H1 (cell line): ENCODE measurements around the gene AQP6. TPM values are rescaled to one million over a fixed set of nuclear protein-coding genes. Genes with fewer than 3 reads are reported as not detected.

Source experiments
- CTCF ChIA-PET: fragments of 300-600 bp; sonication (Branson Sonifier 250); formaldehyde crosslinking; loops from one replicate; lab custom pipeline; 2021; ENCODE audit not compliant: partially characterized antibody; lab: Charles Lee
- POLR2A ChIA-PET: fragments of 300-600 bp; sonication (Branson Sonifier 250); formaldehyde crosslinking; loops from one replicate; lab custom pipeline; 2021; ENCODE audit warnings: inconsistent platforms; ENCODE audit not compliant: partially characterized antibody; lab: Charles Lee
- DNase-seq, 2 experiments: peaks; one replicate each; pipeline versions ENCODE4 v3.0.0 to v3.0.0-alpha.2; 2010 to 2022; ENCODE audit warnings: low spot score in 2 of 2, low read depth in 1 of 2, mixed read lengths in 1 of 2
- FAIRE-seq: peaks from 2 replicates; lab custom pipeline; 2011; peaks lifted over from hg19 to GRCh38; lab: Jason Lieb, UNC
- H2AFZ ChIP-seq: 2 replicates; pipeline ENCODE4 v1.8.1; 2012; ENCODE audit warnings: low read length, inconsistent platforms
- H2AK5ac ChIP-seq: 2 replicates; pipeline ENCODE4 v1.6.1; 2013; ENCODE audit warnings: low read depth, low read length
- H2BK120ac ChIP-seq: replicated peaks from 2 replicates; pipeline ENCODE3; 2013; ENCODE audit warnings: low read depth, low read length, inconsistent platforms
- H2BK12ac ChIP-seq: 2 replicates; pipeline ENCODE4 v1.6.1; 2013; ENCODE audit warnings: low read depth, low read length
- H2BK15ac ChIP-seq: 2 replicates; pipeline ENCODE4 v1.6.1; 2013; ENCODE audit warnings: low read length
- H2BK20ac ChIP-seq: 2 replicates; pipeline ENCODE4 v1.6.1; 2013; ENCODE audit warnings: low read length
- H2BK5ac ChIP-seq: 2 replicates; pipeline ENCODE4 v1.6.1; 2013; ENCODE audit warnings: low read depth, low read length
- H3K14ac ChIP-seq: 2 replicates; pipeline ENCODE4 v1.6.1; 2013; ENCODE audit warnings: inconsistent platforms; ENCODE audit not compliant: insufficient read length
- H3K18ac ChIP-seq: 2 replicates; pipeline ENCODE4 v1.6.1; 2013; ENCODE audit warnings: low read length; ENCODE audit errors: extremely low read depth
- H3K23ac ChIP-seq: 2 replicates; pipeline ENCODE4 v1.6.1; 2013; ENCODE audit warnings: inconsistent platforms; ENCODE audit not compliant: insufficient read length
- H3K23me2 ChIP-seq: 2 replicates; pipeline ENCODE4 v1.6.1; 2013; ENCODE audit warnings: low read depth, low read length
- H3K27ac ChIP-seq: 2 replicates; pipeline ENCODE4 v1.6.1; 2011; ENCODE audit warnings: low read depth, low read length, inconsistent platforms
- H3K27me3 ChIP-seq, 4 experiments: replicated peaks in 1 of 4; 1 replicate in 1 of 4; 2 replicates in 3 of 4; pipeline versions ENCODE4 v1.6.1 to v1.8.1; 2011 to 2013; ENCODE audit warnings: low read length in 3 of 4, mild to moderate bottlenecking in 3 of 4, inconsistent platforms in 2 of 4, mixed read lengths in 2 of 4, moderate library complexity in 1 of 4; ENCODE audit not compliant: control insufficient read depth in 3 of 4, insufficient read depth in 3 of 4; ENCODE audit errors: extremely low read depth in 1 of 4
- H3K36me3 ChIP-seq, 4 experiments: 2 replicates each; pipeline versions ENCODE4 v1.6.1 to v1.8.1; 2011 to 2013; ENCODE audit warnings: mild to moderate bottlenecking in 4 of 4, low read length in 3 of 4, moderate library complexity in 2 of 4, control low read depth in 1 of 4, inconsistent platforms in 1 of 4; ENCODE audit not compliant: insufficient read depth in 4 of 4, control insufficient read depth in 2 of 4
- H3K4ac ChIP-seq: replicated peaks from 2 replicates; pipeline ENCODE3; 2013; ENCODE audit warnings: low read length, low read depth, mixed read lengths, inconsistent platforms; ENCODE audit not compliant: insufficient read length
- H3K4me1 ChIP-seq, 4 experiments: replicated peaks in 1 of 4; 1 replicate in 1 of 4; 2 replicates in 3 of 4; pipeline versions ENCODE4 v1.6.1 to v1.8.1; 2011 to 2013; ENCODE audit warnings: low read length in 3 of 4, inconsistent platforms in 2 of 4, mixed read lengths in 1 of 4; ENCODE audit not compliant: insufficient read depth in 4 of 4, control insufficient read depth in 3 of 4
- H3K4me2 ChIP-seq, 2 experiments: 2 replicates each; pipeline versions ENCODE4 v1.6.1 to v1.8.1; 2011 to 2013; ENCODE audit warnings: low read depth in 2 of 2, low read length in 2 of 2, control low read depth in 1 of 2, inconsistent platforms in 1 of 2, mild to moderate bottlenecking in 1 of 2; ENCODE audit not compliant: insufficient read depth in 1 of 2
- H3K4me3 ChIP-seq, 4 experiments: fragments of 200-600, 300-600 bp in 1 of 4; sonication (generic), shearing (Covaris generic), sonication (Bioruptor Twin) in 1 of 4; 2 replicates each; pipeline versions ENCODE4 v1.5.1 to v1.8.1; 2011 to 2016; ENCODE audit warnings: low read length in 4 of 4, low read depth in 3 of 4, control low read depth in 2 of 4, inconsistent platforms in 2 of 4, mild to moderate bottlenecking in 2 of 4, mixed read lengths in 1 of 4, moderate library complexity in 1 of 4; ENCODE audit not compliant: insufficient read depth in 2 of 4; ENCODE audit errors: extremely low read depth in 1 of 4
- H3K56ac ChIP-seq: replicated peaks from 2 replicates; pipeline ENCODE3; 2013; ENCODE audit warnings: low read depth, mild to moderate bottlenecking, mixed read lengths, low read length, inconsistent platforms; ENCODE audit not compliant: insufficient read length
- H3K79me1 ChIP-seq: 2 replicates; pipeline ENCODE4 v1.6.1; 2013; ENCODE audit warnings: low read depth, low read length, control low read depth
- H3K79me2 ChIP-seq, 2 experiments: 2 replicates each; pipeline versions ENCODE4 v1.6.1 to v1.8.1; 2012 to 2013; ENCODE audit warnings: low read length in 2 of 2, mild to moderate bottlenecking in 2 of 2, inconsistent platforms in 1 of 2; ENCODE audit not compliant: insufficient read depth in 2 of 2, control insufficient read depth in 1 of 2
- H3K9ac ChIP-seq, 4 experiments: replicated peaks in 1 of 4; 1 replicate in 1 of 4; 2 replicates in 3 of 4; pipeline versions ENCODE4 v1.6.1 to v1.8.1; 2011 to 2013; ENCODE audit warnings: low read depth in 3 of 4, low read length in 3 of 4, control low read depth in 2 of 4, mild to moderate bottlenecking in 2 of 4, moderate library complexity in 2 of 4, inconsistent platforms in 1 of 4; ENCODE audit errors: extremely low read depth in 1 of 4
- H3K9me3 ChIP-seq, 2 experiments: 2 replicates each; pipeline versions ENCODE4 v1.6.1 to v1.8.1; 2012 to 2013; ENCODE audit warnings: mild to moderate bottlenecking in 2 of 2, moderate library complexity in 2 of 2, control low read depth in 1 of 2, inconsistent platforms in 1 of 2, low read depth in 1 of 2, low read length in 1 of 2, mixed read lengths in 1 of 2; ENCODE audit not compliant: insufficient read depth in 2 of 2
- H4K20me1 ChIP-seq, 2 experiments: replicated peaks in 1 of 2; 2 replicates each; pipeline versions ENCODE3 to v1.8.1; 2011 to 2013; ENCODE audit warnings: inconsistent platforms in 2 of 2, low read length in 2 of 2, mild to moderate bottlenecking in 1 of 2; ENCODE audit not compliant: insufficient read depth in 2 of 2, control insufficient read depth in 1 of 2
- H4K5ac ChIP-seq: 2 replicates; pipeline ENCODE4 v1.6.1; 2013; ENCODE audit warnings: low read length, low read depth, mixed read lengths, inconsistent platforms; ENCODE audit not compliant: insufficient read length
- H4K8ac ChIP-seq: 2 replicates; pipeline ENCODE4 v1.8.0; 2013; ENCODE audit warnings: mild to moderate bottlenecking, moderate library complexity, low read length, inconsistent platforms; ENCODE audit not compliant: insufficient read depth; ENCODE audit errors: extremely low read depth
- H4K91ac ChIP-seq: replicated peaks from 2 replicates; pipeline ENCODE3; 2013; ENCODE audit warnings: low read length, mixed read lengths, inconsistent platforms; ENCODE audit not compliant: insufficient read length
- E2F6 ChIP-seq: IDR thresholded peaks from 2 replicates; pipeline ENCODE4 v1.6.1; 2012; ENCODE audit warnings: inconsistent platforms
- JUN ChIP-seq: IDR thresholded peaks from 2 replicates; pipeline ENCODE4 v1.6.1; 2011; ENCODE audit warnings: low read depth, mild to moderate bottlenecking, improper control_type of control experiment, low read length
- MAFK ChIP-seq: IDR thresholded peaks from 2 replicates; pipeline ENCODE4 v1.6.1; 2012; ENCODE audit warnings: low read depth, mild to moderate bottlenecking, improper control_type of control experiment, low read length
- NANOG ChIP-seq: IDR thresholded peaks from 2 replicates; pipeline ENCODE4 v1.6.1; 2011; ENCODE audit warnings: low read length, low read depth, mild to moderate bottlenecking, inconsistent platforms; ENCODE audit not compliant: insufficient read depth, poor library complexity, severe bottlenecking
- SP4 ChIP-seq: IDR thresholded peaks from 2 replicates; pipeline ENCODE4 v1.6.1; 2012; ENCODE audit warnings: low read length, inconsistent platforms
- WGBS, 2 experiments: shearing (Covaris generic) in 1 of 2; methylation state at CpG; one replicate each; pipeline versions ENCODE4 v1.1.6 to v1.1.7; 2013 to 2015; ENCODE audit warnings: low lambda C conversion rate in 2 of 2, mixed read lengths in 2 of 2, inconsistent platforms in 1 of 2, low coverage in 1 of 2, missing lambda C conversion rate in 1 of 2; ENCODE audit not compliant: insufficient replicate concordance in 2 of 2, insufficient coverage in 1 of 2, insufficient read length in 1 of 2; ENCODE audit errors: extremely low coverage in 1 of 2, missing lambda C conversion rate in 1 of 2; 5-methylcytosine and 5-hydroxymethylcytosine counted together
- polyA plus RNA-seq, 7 experiments: library from polyadenylated mRNA; depleted of rRNA in 3 of 7; stranded (reverse) in 5 of 7; unstranded in 2 of 7; fragments of >200 nt in 5 of 7; fragments of 200-250 nt in 2 of 7; gene quantifications; 1 replicate in 5 of 7; 2 replicates in 1 of 7; 4 replicates in 1 of 7; pipeline versions ENCODE4 v1.2.1 to v1.2.3, GENCODE V29; 2011 to 2013; ENCODE audit warnings: missing spikeins in 2 of 7, mixed read lengths in 2 of 7
- total RNA-seq: library from RNA; stranded (reverse); fragmentation: NEBNext Ultra II Directional; extraction: Animal tissue kit (Norgen Biotek cat#: 25700); gene quantifications from 2 replicates; pipeline ENCODE4 v1.2.1, GENCODE V29; 2021

The AQP6 gene
- total and polyA plus RNA-seq, 2 of the 8 experiments (the other 6 are each of a cell fraction or from before 2014, with no cell fraction given), result 0.03 to 0.17 TPM

DNA sequence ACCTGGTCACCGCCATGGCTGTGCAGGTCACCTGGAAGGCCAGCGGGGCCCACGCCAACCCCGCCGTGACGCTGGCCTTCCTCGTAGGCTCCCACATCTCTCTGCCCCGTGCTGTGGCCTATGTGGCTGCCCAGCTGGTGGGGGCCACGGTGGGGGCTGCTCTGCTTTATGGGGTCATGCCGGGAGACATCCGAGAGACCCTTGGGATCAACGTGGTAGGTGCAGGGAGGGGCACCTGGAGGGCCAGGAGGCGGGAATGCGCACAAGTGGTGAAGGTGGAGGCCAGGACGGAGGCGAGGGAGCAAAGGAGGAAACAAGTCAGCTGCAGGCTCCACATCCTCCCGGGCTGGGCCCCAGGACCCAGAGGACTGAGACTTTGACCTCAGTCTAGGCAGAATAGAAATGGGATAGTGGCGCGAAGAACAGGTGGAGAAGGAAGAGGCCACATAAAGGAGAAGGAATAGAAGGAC is 649 bp downstream of the AQP6 start:
- Histone ChIP-seq H3K23me2 (no peaks in the 10 kb centered on the region), H4K5ac (no peak overlapping the region), H2BK120ac (no peak overlapping the region), H2BK12ac (no peak overlapping the region), H3K79me2 (no peaks in the 10 kb centered on the region), H3K9ac (no peak overlapping the region), H3K4ac (no peak overlapping the region), H3K23ac (no peak overlapping the region), H3K9me3 (no peaks in the 10 kb centered on the region), H2AFZ (no peak overlapping the region), H3K4me1 (peaks cover 0 to 6% (median 1%) of the 10 kb centered on the region in 4 experiments; a peak in 2 of 7 replicates), H3K79me1 (no peaks in the 10 kb centered on the region), H3K4me2 (no peak overlapping the region), H3K56ac (no peak overlapping the region), H2BK5ac (no peak overlapping the region), H4K20me1 (no peaks in the 10 kb centered on the region), H2AK5ac (no peak overlapping the region), H2BK20ac (no peak overlapping the region), H2BK15ac (no peak overlapping the region), H4K91ac (no peak overlapping the region), H3K36me3 (no peaks in the 10 kb centered on the region), H3K18ac (no peak overlapping the region; the same call in 1 of the 2 replicates), H3K14ac (no peak overlapping the region), H4K8ac (peak overlapping the region; percentile 53; the same call in 1 of the 2 replicates), H3K27ac (no peak overlapping the region), H3K27me3 (peaks cover 0 to 5% (median 2%) of the 10 kb centered on the region in 4 experiments; a peak in 3 of 7 replicates), H3K4me3 (no peak overlapping the region)
- ChIA-PET POLR2A (no interaction called here), CTCF (interaction anchor here (0.5 to 23.0 kb wide), 13 partner anchors 4 to 184 kb away, joined by 3 to 420 read pairs (median 4); partner anchors contain the start of genes AQP5, AQP6 and ASIC1)
- no peak for TF ChIP-seq E2F6
- TF ChIP-seq MAFK, result no peak
- no peak for TF ChIP-seq NANOG
- TF ChIP-seq JUN, result no peak
- no peak for TF ChIP-seq SP4
- DNase-seq, result no peak
- FAIRE-seq, result no peak
- 94% methylated on average over 19 of the region's 19 CpGs; no CpG with 5 or more reads in 1 of the 2 experiments for WGBS, 2 experiments
